NCI-H1930 (cell line): ENCODE results near the gene ARHGAP15.

Experiments
- DNase-seq, 2 experiments: peaks; one replicate each; lab custom pipeline; 2025; lab: John Stamatoyannopoulos, UW

The ARHGAP15 gene

DNA sequence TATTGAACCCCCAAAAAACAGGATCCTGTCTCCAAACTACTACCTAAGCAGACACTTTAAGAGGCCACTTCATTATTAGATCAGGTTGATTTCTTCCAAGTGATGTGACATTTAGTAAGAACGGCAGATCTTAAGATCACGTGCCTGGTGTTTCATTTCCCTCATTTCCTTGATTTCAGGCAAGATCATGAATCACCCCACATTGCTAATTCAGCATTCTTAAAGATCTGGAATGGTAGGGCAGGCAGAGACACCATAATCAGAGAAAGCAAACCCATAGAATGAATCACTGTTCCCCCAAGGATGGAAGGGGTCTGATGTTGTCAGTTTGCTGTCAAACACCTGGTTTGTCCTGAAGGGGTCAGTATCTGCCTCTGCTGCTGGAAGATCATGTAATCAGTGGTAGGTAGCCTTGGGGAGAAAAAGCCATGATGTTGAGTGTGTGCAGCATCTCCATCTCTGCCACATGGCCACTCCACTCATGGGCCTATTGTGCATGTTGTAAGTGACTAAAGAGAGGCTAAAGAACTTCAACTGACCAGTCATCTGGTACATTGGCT is 133.9 kb downstream of the ARHGAP15 start:
- DNase-seq: no peak

DNA sequence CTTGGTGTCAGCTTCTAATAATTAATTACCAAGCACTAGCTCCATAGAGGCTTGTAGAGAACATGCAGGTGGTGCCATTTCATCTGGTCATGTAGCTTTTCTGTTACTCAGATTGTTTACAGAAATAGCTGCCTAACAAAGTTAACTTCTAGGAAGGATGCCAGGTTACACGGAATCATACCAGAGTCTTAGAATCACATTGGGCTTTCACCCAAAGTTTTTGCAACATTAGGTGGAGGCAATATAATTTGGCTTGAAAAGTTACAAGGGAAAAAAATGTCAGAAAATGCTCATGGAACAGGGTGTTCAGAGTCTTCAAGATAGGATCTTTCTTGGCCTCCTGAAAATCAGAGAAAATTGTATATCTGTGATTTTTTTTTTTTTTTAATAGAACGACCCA is 135.6 kb downstream of the ARHGAP15 start:
- no peak for DNase-seq

DNA sequence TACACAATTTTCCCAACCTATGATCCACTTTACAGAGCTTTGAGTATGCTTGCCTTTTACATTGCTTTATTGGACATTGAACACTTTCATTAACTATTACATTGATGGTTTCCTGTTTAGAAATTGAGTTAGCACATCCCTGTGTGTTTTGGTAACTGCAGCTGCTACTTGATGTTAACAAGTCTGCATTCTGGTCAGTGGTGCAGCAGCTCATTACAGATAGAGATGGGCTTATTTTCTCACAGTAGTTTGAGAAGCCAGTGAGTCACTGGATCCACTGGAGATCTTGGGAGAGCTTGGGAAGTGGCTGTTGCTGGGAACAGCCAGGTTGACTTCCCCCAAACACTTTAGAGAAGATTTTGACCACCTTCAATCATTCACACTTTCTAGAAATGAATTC is 150.5 kb downstream of the ARHGAP15 start:
- DNase-seq: no peak

DNA sequence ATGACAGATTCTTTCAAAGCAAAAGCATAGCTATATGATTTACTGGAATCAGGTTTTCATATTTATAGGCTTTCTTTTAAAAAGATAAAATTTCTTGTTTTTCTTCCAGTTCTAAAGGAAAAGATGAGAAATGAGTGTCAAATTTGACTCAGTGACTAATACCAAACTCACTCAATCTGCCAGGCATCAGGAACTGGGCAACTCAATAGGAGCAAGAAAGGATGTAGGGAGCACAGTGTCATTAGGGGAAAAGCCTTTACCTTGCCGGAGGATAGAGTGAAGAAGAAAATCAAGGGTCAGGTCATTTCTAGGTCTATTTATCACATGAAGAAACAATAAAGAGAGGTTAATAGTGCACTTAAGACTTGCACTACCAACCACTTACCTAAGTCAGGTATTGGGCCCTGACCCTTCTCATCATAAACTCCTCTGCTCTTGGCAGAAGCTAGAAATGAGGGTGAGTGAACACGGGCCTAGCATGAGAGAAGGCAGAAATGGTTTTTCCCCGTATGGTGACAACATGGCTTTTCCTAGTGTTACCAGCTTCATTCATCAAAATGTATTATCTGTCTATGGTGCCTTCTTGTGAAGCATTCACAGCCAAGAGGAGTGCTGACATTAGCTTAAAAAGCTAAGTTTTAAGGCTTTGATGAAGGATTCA is 151.0 kb downstream of the ARHGAP15 start:
- no peak for DNase-seq

DNA sequence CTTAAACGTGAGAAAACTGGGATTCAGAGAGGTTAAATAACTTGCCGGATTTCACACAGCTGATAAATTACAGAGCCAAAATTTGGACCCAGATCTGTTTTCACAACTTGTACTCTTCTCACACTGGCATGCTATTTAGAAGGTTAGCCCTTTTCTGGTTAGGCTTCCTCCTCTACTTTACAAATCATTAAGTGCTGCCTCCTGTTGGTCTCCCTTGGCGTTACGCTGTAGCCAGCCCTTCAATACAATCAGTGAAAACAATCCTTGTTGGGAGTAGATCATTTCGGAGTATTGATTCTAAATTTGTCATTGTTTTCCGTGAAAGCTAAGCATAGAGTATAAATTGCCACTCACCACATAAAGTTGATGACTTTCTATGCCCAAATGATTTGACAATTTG is 153.5 kb downstream of the ARHGAP15 start:
- no peak for DNase-seq

DNA sequence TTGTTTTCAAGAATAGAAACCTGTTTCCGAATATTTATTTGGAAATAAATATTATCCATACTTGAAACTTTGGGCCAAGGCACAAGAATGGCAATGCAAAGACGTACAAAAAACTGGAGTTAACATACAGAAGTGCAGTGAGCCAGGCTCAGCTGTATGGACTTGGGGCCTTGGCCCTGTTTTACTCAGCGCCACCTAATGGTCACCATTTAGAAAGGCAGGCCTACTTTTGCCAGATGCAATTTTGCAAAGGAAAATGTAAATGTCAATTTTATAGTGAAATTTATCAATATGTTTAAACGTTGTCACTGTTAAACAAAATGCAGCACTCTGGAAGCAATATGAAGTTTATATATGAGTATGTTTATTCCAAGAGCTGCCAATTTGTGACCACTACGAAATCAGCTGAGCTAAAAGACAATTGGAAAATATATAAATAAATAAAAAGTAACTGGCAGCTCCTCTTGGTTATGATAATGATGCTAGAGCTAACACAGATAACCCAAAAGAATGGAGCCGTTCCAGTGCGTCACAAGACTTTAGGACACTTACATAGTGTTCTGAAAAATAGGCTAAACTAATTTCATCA is 155.0 kb downstream of the ARHGAP15 start:
- no peak for DNase-seq

DNA sequence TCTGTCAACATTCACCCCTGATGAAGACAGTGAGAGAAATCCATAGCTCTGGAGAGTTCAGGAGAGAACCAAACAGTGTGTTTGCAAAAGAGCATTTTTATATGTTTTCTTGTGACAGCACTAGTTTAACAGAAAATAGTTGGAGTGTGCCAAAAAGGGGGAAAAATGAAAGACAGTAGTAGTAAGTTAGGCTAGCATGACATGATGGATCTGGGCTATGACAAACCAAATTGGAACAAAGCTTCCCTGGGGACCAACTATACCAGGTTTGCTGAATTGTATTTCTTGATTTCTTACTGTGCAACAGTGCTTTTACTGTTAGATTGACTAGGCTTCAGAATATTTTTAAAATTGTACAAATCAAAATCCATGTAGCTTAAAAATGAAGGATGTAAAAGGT is 159.8 kb downstream of the ARHGAP15 start:
- no peak for DNase-seq

DNA sequence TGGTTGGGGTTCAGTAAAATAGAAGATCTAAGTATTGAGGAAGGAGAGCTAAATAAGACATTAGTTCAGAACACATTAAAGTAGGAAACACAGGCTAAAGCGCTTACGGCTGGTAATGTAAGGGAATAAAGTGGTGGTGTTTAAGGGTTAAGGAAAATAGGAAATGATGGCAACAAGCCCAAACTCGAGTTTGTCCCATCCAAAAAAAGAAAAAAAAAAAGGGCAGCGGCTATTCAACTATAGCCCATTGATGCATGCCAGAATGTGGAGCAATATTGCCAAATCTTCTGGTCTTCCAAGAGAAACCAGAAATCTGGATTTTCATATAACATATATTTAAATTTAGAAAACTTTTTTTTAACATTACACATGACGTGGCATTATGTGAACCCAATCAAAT is 161.0 kb downstream of the ARHGAP15 start:
- DNase-seq: no peak

DNA sequence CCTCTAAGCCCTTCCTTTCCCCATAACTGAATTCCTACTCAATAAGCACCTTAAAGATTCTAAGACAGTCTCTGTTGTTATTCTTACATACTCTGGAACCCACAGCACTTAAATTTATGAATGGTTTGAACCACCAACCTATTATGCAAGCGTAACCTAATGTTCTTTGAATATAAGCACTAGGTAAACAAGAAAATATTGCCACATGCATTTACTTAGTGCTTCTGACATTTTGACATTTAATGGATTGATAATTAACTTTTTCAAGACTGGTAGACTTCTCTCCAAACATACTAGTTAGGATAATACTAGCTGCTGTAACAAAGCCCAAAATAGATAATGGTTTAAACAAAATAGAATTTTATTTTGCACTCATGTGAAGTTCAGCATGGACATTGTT is 164.8 kb downstream of the ARHGAP15 start:
- no peak for DNase-seq

DNA sequence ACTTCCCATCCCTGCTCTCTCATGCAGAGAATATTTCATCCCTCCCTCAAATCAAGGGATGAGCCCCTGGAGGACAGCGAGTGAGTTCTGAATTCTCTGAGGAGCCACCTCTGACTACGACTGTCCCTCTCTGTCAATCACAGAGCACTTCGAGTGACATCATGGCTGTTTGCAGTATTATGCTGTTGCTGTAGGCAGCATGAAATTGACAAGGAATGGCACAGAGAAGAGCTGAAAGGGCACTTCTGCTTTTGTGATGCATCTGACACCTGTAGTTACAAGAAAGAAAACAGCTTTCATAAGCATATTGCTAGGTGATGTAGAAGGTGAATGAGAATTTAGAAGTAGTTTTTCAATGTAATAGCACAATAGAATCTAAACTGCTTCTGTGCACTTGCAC is 166.9 kb downstream of the ARHGAP15 start:
- DNase-seq: no peak

DNA sequence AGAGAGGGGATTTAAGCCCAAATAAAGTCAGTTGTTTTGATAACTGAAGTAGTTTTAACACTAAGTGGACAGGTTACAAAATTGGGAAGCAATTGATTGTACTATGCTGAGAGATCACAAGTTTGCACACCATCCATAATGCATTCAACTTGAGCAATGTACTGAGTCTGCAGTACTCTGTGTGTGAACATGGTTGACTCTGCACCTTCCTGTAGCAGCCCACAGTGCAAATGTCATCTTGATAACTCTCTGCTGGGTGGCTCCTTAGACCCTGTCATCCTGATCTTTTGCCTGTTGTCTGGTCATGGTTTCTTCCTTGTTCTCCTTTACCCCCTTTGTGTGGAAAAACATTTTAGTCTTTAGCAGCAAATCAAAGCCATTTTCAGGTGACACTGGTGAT is 168.0 kb downstream of the ARHGAP15 start:
- DNase-seq: no peak

DNA sequence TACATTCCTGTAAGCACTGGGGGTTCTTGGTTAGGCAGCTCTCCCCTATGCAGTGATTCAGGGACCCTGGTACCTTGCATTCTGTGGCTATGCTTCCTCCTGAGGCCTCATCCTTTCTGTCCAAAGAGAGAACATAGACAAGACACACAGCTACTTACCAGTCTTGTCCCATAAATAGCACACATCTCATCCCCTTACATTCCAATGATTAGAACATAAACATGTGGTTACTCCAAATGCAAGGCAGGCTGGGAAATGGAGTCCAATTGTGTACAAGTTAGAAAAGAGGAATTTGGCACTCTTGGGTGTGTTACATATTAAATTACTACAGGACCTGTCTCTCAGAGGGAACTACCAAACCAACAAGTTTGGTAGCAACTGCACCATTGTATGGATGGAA is 171.3 kb downstream of the ARHGAP15 start:
- no peak for DNase-seq

DNA sequence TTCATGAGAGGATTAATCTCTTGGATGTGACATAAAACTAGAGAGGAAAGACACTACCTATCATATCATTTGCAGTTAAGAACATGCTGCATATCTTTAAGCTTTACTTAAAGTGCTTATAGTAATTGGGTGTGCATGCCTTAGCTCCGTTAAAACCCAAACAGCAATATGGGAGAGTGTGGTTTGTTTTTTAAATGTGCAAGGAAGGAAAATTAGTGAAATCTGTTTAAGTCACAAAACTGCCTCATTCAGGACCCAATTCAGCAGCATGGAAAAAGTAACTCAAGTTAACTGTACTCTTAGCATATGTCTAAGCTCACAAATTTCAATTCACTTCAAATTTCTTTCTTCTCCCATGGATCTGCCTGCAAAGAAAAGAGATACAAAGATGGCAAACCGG is 182.2 kb downstream of the ARHGAP15 start:
- no peak for DNase-seq

DNA sequence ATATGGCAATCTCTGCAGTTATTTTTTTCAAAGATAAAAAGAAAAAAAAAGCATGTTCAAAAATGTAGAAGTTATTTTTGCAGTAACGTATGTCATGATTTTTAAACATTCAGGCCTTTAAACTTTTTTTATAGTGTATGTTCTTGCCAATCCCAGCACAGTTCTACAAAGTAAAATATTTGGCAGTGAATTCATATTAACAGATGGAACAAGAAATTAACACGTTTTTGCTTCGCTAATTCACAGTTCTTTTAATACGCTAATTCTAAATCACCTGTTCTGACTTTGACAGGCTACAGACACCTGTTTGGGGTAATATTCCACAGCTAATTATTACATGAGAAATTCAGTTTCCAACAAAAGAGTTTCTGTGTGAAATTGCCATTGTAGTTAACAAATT is 183.2 kb downstream of the ARHGAP15 start:
- no peak for DNase-seq

DNA sequence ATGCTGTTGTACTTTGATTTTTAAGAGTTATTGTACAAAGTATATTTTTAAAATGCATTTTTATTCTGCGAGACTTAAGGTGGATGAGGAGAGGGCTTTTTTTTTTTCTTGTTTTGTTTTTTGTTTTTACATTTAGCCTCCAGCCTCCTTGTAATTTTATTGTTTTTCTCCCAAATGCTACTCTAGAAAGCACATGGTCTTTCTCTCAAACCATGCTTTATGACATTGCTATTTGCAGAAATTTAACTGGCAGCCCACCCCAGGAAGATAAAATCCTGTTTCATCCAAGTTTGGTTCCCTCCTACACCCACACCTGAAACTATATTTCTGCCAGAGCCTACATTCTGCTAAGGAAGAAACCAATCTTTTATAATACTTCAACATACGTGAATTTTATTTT is 184.6 kb downstream of the ARHGAP15 start:
- no peak for DNase-seq

DNA sequence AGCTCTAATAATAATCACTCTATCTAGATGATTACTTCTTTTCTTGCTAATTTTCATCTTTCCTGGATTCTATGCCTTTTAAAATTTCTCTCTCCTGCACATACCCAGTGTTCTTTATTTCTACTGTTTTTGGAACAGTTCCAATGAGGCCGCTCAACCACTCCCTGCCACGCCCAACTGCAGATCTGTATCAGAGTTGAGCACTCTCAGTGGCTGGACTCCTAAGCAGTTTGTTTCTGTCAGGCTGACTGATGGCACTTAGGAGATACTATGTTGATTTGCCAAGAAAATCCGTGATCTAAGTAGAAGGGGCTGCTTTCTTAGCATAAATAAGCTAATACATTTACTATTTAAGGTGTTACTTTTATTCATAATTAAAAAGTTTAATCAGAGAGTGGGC is 192.8 kb downstream of the ARHGAP15 start:
- no peak for DNase-seq

DNA sequence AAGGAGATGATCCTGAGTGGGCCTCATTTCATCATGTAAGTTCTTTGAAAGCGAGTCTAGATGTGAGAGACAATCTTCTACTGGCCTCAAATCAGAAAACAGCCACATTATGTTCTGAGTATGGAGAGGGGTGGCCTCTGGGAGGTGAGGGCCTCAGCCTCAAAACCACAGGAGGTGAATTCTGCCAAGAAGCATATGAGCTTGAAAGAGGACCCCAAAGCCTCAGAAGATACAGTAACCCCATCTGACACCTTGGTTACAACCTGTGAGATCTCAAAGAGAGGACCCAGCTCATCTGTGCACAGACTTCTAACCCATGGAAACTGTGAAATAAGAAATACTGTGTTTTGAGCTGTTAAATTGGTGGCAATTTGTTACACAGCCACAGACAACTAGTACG is 200.1 kb downstream of the ARHGAP15 start:
- DNase-seq: no peak

DNA sequence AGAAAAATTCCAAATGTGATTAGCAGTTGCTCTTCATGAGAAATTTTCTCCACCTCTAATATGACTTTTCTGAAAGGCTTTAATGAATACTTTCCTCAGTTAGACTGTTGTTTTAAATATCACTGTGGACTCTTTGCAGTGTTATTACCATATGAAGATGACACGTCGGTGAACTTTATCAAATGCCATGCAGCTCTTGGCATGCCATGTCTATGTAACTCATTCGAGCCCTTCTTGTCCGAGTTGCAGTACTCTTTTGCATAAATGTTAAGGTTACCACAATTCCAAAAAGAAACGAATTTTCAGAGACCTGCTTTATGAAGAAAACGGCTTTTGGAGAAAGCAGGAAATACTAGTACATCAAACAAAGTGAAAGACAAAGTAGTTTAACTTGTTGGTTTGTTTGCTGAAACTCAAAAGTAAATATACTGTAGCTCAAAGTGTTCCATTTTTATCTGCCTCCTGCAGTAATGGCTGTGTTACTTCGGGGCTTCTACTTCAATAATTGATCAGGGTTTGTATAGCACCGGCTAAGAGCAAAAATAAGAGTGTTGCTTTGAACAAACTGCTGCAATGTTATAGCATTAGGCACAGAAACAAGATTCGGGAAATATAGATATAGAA is 204.1 kb downstream of the ARHGAP15 start:
- DNase-seq: no peak

DNA sequence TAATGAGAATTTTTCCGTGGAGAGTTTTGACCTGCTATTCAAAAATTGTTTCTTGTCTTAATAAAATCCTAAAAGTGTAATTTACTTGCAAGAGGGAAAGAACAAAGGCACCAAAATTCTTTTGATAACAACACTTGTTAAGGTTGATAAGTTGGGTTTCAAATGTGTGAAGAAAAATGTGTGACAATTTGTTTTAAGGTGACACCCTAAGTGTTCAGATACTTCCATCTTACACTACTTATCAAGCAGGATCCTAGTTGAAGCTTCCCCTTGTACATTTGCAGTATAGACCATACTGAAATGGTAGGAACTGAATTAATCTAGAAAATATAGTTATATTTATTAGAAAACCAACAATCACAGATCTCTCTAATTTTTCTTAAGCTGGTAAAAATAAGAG is 204.6 kb downstream of the ARHGAP15 start:
- DNase-seq: no peak

DNA sequence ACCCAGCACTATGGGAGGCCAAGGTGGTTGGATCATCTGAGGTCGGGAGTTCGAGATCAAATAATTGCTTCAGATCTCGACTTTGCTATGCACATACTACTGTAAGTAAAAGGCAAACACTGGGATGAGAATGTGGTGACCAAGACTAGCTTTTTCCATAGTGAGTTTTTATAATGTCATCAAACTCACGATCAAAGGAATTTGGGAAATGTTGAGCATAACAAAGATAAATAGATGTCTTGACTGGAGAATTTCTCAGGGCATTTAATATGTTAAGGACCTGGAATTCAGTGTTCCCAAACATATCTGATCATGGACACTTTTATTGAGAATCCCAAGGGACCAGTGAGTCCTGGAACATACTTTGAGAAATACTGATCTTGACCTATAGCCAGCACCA is 205.6 kb downstream of the ARHGAP15 start:
- no peak for DNase-seq

DNA sequence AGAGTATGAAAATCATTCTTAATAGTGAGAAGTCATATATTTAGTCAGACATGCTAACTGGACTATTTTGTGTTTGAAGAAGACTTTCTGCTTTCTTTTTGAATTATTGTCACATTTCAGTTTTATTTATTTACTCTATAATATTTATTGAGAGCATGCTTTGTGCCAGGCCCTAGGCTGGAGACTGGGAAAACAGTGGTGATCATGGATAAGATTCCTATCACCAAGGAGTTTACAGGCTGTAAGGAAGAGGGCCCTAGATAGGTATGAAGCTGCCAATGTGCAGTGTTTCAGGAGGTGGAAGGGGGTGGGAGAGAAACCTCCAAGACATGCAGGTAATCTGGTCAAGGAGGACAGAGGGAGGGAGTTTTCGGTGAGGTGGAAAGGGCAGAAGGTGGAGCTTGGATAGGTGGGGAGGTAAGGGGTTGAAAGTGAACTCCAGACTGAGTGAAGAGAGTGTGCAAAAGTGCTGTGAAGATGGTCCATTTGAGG is 207.5 kb downstream of the ARHGAP15 start:
- DNase-seq: no peak

DNA sequence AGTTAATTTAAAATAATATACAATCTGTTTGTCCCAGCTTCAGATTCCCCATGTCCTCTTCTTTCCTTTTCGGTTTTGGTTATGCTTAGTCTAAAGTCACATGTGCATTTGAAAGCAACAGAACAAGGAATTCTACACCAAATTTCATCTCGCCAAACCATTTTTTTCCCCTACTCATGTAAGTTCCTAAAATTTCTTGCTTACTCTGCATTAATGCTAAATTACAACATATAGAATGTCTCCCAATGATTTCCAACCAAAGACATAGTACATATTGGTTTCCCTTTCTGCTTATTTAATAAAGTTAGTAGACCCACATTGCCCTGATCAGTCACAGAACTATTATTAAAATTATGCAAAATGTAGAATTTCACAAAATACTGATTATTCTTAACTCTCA is 212.3 kb downstream of the ARHGAP15 start:
- no peak for DNase-seq

DNA sequence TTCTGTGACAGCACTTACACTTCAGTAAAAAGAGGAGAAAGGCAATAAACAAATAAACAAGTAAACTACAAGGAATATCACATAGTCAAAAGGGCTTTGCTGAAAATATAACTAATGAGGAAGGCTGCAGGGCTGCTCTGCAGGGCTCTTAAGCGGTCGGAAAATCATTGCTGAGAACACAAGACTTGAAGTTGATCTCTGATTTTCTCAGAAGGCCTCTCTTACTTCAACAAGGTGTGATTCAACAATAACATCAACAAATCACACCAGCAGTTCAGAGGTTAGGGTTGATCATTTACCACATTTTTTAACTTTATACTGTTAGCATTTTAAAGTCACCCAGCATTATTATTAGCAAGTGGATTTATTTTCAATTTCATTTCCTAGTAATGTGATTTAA is 215.6 kb downstream of the ARHGAP15 start:
- no peak for DNase-seq
